Right lobe of liver (tissue), 4 donors: ENCODE data around the gene TLE2.

Experiments used
- CTCF ChIP-seq, 4 donors: fragments of 200-600 bp in 3 of 4; fragments of 450-650 bp in 1 of 4; IDR thresholded peaks; one replicate each; pipeline versions ENCODE4 v1.5.1 to v1.8.0; 2016 to 2022; ENCODE audit warnings: antibody characterized with exemption in 4 of 4, mild to moderate bottlenecking in 2 of 4
- POLR2A ChIP-seq: fragments of 450-650 bp; IDR thresholded peaks from one replicate; pipeline ENCODE4 v1.6.1; 2017; ENCODE audit warnings: antibody characterized with exemption, mild to moderate bottlenecking
- donor health status: DM: no; HTN: no; CAD: no.
- donor health status: DM: no; HTN: no; CAD: no.
- donor health status: DM: no; HTN: yes; CAD: no.

DNA sequence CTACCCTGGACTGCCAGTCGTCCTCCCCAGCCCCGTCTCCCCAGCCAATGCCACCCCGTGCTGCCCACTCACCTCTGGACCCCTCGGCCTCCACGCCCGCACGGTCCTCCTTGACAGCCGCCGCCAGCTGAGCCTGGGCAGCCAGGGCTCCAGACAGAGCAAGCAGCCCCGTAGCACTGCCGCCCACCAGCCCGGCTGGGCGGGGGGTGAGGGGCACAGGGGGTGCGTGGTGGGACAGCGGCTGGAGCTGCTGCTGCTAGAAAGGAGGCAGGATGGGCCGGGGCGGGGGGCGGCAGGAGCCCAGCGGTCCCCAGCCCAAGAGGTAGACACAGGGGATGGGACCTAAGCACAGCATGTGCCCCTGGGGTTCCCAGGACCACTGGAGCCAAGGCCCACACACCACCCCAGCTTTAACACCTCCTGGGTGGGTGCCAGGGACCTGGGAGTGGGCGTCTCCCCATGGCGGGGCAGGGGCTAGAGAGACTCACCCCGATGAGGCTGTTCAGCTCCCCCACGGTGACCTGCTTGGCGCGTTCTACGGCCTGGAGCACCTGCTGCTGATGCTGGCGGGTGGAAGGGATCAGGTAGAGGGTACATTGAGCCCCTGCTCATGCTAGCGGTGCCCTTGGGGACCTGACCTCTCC is 9.7 kb downstream of the TLE2 start:
- TF ChIP-seq CTCF (IDR thresholded peaks at IDR 0.05) = no peak
- no peak for TF ChIP-seq POLR2A
